Keratinocyte (primary cell): ENCODE data around the gene ZFAND5. TPM values are rescaled to one million over a fixed set of nuclear protein-coding genes. Genes with fewer than 3 reads are reported as not detected.

Experiments used
- DNase-seq: peaks from one replicate; pipeline ENCODE4 v3.0.0-alpha.2; 2011; ENCODE audit warnings: low read depth, missing footprints, low spot score
- FAIRE-seq: peaks from 2 replicates; lab custom pipeline; 2011; peaks lifted over from hg19 to GRCh38; lab: Jason Lieb, UNC
- H2AFZ ChIP-seq: 2 replicates; pipeline ENCODE4 v1.6.0; 2012; ENCODE audit warnings: low read length, control low read depth, inconsistent platforms; ENCODE audit not compliant: control insufficient read depth
- H3K27ac ChIP-seq: 2 replicates; pipeline ENCODE4 v1.5.1; 2011; ENCODE audit warnings: low read length; ENCODE audit not compliant: control insufficient read depth, insufficient read depth
- H3K27me3 ChIP-seq: 3 replicates; pipeline ENCODE4 v1.6.0; 2011; ENCODE audit warnings: low read length; ENCODE audit not compliant: control insufficient read depth, insufficient read depth; ENCODE audit errors: extremely low read depth
- H3K36me3 ChIP-seq, 2 experiments: 2 replicates in 1 of 2; 3 replicates in 1 of 2; pipeline ENCODE4 v1.5.1; 2011; ENCODE audit warnings: low read length in 2 of 2, mild to moderate bottlenecking in 1 of 2; ENCODE audit not compliant: control insufficient read depth in 2 of 2, insufficient read depth in 2 of 2; ENCODE audit errors: extremely low read depth in 1 of 2
- H3K4me1 ChIP-seq: 3 replicates; pipeline ENCODE4 v1.5.1; 2011; ENCODE audit warnings: low read length; ENCODE audit not compliant: control insufficient read depth, insufficient read depth; ENCODE audit errors: extremely low read depth
- H3K4me2 ChIP-seq: 3 replicates; pipeline ENCODE4 v1.6.0; 2011; ENCODE audit warnings: low read depth, low read length; ENCODE audit not compliant: control insufficient read depth, insufficient read depth; ENCODE audit errors: extremely low read depth
- H3K4me3 ChIP-seq, 3 experiments: fragments of 200-600 bp in 1 of 3; sonication (generic) in 1 of 3; 2 replicates in 2 of 3; 3 replicates in 1 of 3; pipeline ENCODE4 v1.5.1; 2011 to 2016; ENCODE audit warnings: low read length in 3 of 3, mild to moderate bottlenecking in 3 of 3, control low read depth in 2 of 3, inconsistent platforms in 1 of 3, low read depth in 1 of 3, mixed read lengths in 1 of 3, mixed run types in 1 of 3, moderate library complexity in 1 of 3; ENCODE audit not compliant: control insufficient read depth in 2 of 3, insufficient read depth in 2 of 3; ENCODE audit errors: extremely low read depth in 1 of 3
- H3K79me2 ChIP-seq: 2 replicates; pipeline ENCODE4 v1.6.0; 2012; ENCODE audit warnings: low read length; ENCODE audit not compliant: control insufficient read depth, insufficient read depth
- H3K9ac ChIP-seq: 3 replicates; pipeline ENCODE4 v1.6.0; 2011; ENCODE audit warnings: low read length; ENCODE audit not compliant: control insufficient read depth, insufficient read depth; ENCODE audit errors: extremely low read depth
- H3K9me1 ChIP-seq: 3 replicates; pipeline ENCODE4 v1.6.0; 2011; ENCODE audit warnings: low read length; ENCODE audit not compliant: control insufficient read depth, insufficient read depth; ENCODE audit errors: extremely low read depth
- H3K9me3 ChIP-seq: 2 replicates; pipeline ENCODE4 v1.5.1; 2012; ENCODE audit warnings: low read depth, low read length; ENCODE audit not compliant: control insufficient read depth
- H4K20me1 ChIP-seq: 3 replicates; pipeline ENCODE4 v1.6.0; 2011; ENCODE audit warnings: low read length; ENCODE audit not compliant: control insufficient read depth, insufficient read depth; ENCODE audit errors: extremely low read depth
- EZH2 ChIP-seq: IDR thresholded peaks from one replicate; pipeline ENCODE4 v1.6.1; 2012; ENCODE audit warnings: inconsistent platforms, mild to moderate bottlenecking, low read length, moderate library complexity
- dilution Hi-C: fragments of 300-500 bp; cut with MboI; formaldehyde crosslinking; loops from one replicate; pipeline ENCODE4 v1.7.0; 2020; ENCODE audit warnings: low sequenced_read_pairs; ENCODE audit not compliant: extremely low pct_ligation_motif_present
- polyA plus RNA-seq, 5 experiments: library from polyadenylated mRNA; depleted of rRNA in 3 of 5; stranded (reverse) in 3 of 5; stranded (forward) in 1 of 5; unstranded in 1 of 5; fragments of >200 nt; gene quantifications; 1 replicate in 1 of 5; 2 replicates in 3 of 5; 3 replicates in 1 of 5; pipeline versions ENCODE4 v1.2.1 to v1.2.3, GENCODE V29; 2011 to 2012; ENCODE audit warnings: missing spikeins in 2 of 5, low read depth in 1 of 5, low replicate concordance in 1 of 5
- TF ChIP-seq, protein P1 (sequence below), 3 experiments: IDR thresholded peaks in 1 of 3; conservative IDR thresholded peaks in 1 of 3; optimal IDR thresholded peaks in 1 of 3; 2 replicates in 2 of 3; 3 replicates in 1 of 3; pipeline versions ENCODE3 to v1.5.1; 2011; ENCODE audit warnings: low read length in 3 of 3, mild to moderate bottlenecking in 3 of 3, moderate library complexity in 2 of 3, control low read depth in 1 of 3, inconsistent platforms in 1 of 3; ENCODE audit not compliant: insufficient read depth in 2 of 3; ENCODE audit errors: extremely low read depth in 1 of 3

ZFAND5 gene
- polyA plus RNA-seq, 1 donor (not counting 4 experiments of a cell fraction or from before 2014, with no cell fraction given), result 67.9 TPM

GRCh38 chr9:72315510-72316311 lies 49.3 kb downstream of the ZFAND5 start:
- Histone ChIP-seq H3K9me1 (no peaks in the 10 kb centered on the region), H2AFZ (peak overlapping the region; percentile 41), H4K20me1 (no peaks in the 10 kb centered on the region), H3K9me3 (no peaks in the 10 kb centered on the region), H3K9ac (no peak overlapping the region), H3K4me3 (no peak overlapping the region), H3K4me2 (peak overlapping the region; percentile 6), H3K27me3 (no peaks in the 10 kb centered on the region), H3K4me1 (peaks cover 13% of the 10 kb centered on the region), H3K79me2 (no peaks in the 10 kb centered on the region), H3K36me3 (no peaks in the 10 kb centered on the region), H3K27ac (no peak overlapping the region)
- DNase-seq (no peak), FAIRE-seq (peak; percentile 70)
- TF ChIP-seq EZH2, result no peak
- TF ChIP-seq, protein P1, sequence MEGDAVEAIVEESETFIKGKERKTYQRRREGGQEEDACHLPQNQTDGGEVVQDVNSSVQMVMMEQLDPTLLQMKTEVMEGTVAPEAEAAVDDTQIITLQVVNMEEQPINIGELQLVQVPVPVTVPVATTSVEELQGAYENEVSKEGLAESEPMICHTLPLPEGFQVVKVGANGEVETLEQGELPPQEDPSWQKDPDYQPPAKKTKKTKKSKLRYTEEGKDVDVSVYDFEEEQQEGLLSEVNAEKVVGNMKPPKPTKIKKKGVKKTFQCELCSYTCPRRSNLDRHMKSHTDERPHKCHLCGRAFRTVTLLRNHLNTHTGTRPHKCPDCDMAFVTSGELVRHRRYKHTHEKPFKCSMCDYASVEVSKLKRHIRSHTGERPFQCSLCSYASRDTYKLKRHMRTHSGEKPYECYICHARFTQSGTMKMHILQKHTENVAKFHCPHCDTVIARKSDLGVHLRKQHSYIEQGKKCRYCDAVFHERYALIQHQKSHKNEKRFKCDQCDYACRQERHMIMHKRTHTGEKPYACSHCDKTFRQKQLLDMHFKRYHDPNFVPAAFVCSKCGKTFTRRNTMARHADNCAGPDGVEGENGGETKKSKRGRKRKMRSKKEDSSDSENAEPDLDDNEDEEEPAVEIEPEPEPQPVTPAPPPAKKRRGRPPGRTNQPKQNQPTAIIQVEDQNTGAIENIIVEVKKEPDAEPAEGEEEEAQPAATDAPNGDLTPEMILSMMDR (optimal IDR thresholded peaks at IDR 0.05 in 1 of 3, IDR thresholded peaks at IDR 0.05 in 1 of 3, conservative IDR thresholded peaks at IDR 0.05 in 1 of 3; ENCODE audit: extremely low read depth in 1 of 3, insufficient read depth in 2 of 3, low read length in 3 of 3), result no peak
- dilution Hi-C loops, result no loop called here

DNA sequence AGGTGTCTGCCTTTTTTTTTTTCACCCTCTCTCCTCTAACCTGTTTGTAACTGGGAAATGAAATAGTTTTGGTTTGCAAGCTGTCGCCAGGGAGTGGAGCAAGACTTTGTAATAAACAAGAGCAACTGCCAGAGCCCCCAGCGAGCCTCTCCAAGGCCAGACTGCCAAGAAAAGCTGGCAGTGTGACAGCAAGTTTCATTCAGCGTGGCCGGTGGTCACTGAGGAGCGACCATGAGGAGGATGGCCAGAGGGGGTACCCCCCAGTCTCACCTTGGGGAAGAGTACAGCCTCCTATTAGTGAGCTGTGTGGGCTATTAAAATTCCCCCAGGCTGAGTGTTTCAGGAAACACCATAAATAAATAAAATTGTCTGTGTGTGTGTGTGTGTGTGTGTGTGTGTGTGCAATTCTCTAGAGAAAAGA lies 49.9 kb downstream of the ZFAND5 start:
- no peak overlapping the region for H3K9ac ChIP-seq
- H3K9me1 ChIP-seq, result no peaks in the 10 kb centered on the region
- no peaks in the 10 kb centered on the region for H3K27me3 ChIP-seq
- H4K20me1 ChIP-seq, result no peaks in the 10 kb centered on the region
- H3K4me1 ChIP-seq, result peaks cover 13% of the 10 kb centered on the region
- no peak for FAIRE-seq
- DNase-seq, result no peak
- H3K79me2 ChIP-seq, result no peaks in the 10 kb centered on the region
- H3K4me2 ChIP-seq, result peak overlapping the region; percentile 18
- no peaks in the 10 kb centered on the region for H3K36me3 ChIP-seq
- H2AFZ ChIP-seq, result peak overlapping the region; percentile 8
- no peaks in the 10 kb centered on the region for H3K9me3 ChIP-seq
- dilution Hi-C loops, result no loop called here
- no peak overlapping the region for H3K4me3 ChIP-seq
- H3K27ac ChIP-seq, result no peak overlapping the region
- TF ChIP-seq EZH2, result no peak
- TF ChIP-seq, protein P1 (optimal IDR thresholded peaks at IDR 0.05 in 1 of 3, IDR thresholded peaks at IDR 0.05 in 1 of 3, conservative IDR thresholded peaks at IDR 0.05 in 1 of 3; ENCODE audit: extremely low read depth in 1 of 3, insufficient read depth in 2 of 3, low read length in 3 of 3), result no peak
